ENCODE measurements around the gene EXOC4. TPM values are rescaled to one million over a fixed set of nuclear protein-coding genes. Genes with fewer than 3 reads are reported as not detected.

The EXOC4 gene
- total and polyA plus RNA-seq, 2 of the 8 experiments (the other 6 are each of a cell fraction or from before 2014, with no cell fraction given) = 27.0 to 67.3 TPM

DNA sequence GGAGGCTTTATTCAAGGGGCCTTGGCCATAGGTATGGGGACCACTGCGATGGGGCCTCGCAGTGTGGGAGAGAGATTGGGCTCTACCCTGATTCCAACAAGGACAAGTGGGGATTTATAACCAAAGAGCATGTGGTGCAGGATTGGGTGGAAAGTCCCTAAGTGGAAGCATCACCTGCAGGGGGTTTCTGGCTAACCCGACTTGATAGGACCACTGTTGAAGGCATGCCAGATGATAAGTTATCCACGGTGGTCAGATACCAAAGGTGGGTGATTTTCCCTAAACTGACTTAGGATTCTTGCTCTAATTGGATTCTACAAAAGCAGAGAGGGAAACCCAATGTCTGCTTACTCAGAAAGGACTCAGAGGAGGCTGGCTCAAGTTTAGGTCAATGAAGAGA, 444.7 kb downstream of the EXOC4 start:
- Histone ChIP-seq H2BK120ac (replicated peaks; ENCODE audit: low read depth, low read length) (no peak overlapping the region), H3K56ac (replicated peaks; ENCODE audit: insufficient read length, low read depth, low read length) (no peak overlapping the region), H4K20me1 (replicated peaks in 1 of 2; ENCODE audit: control insufficient read depth in 1 of 2, insufficient read depth in 2 of 2, low read length in 2 of 2) (no peaks in the 10 kb centered on the region), H3K18ac (ENCODE audit: extremely low read depth, low read length) (no peak overlapping the region), H4K8ac (ENCODE audit: extremely low read depth, insufficient read depth, low read length) (no peak overlapping the region), H2AFZ (ENCODE audit: low read length) (no peak overlapping the region), H4K91ac (replicated peaks; ENCODE audit: insufficient read length, low read length) (no peak overlapping the region), H2BK5ac (ENCODE audit: low read depth, low read length) (no peak overlapping the region), H3K79me1 (ENCODE audit: low read depth, low read length) (no peaks in the 10 kb centered on the region), H2BK15ac (ENCODE audit: low read length) (no peak overlapping the region), H2BK12ac (ENCODE audit: low read depth, low read length) (no peak overlapping the region), H3K23me2 (ENCODE audit: low read depth, low read length) (no peaks in the 10 kb centered on the region), H3K14ac (ENCODE audit: insufficient read length) (no peak overlapping the region), H3K4me3 (ENCODE audit: extremely low read depth in 1 of 4, insufficient read depth in 2 of 4, low read depth in 3 of 4, low read length in 4 of 4) (no peak overlapping the region), H3K4me2 (ENCODE audit: insufficient read depth in 1 of 2, low read depth in 2 of 2, low read length in 2 of 2) (no peak overlapping the region), H3K23ac (ENCODE audit: insufficient read length) (no peak overlapping the region), H3K27ac (ENCODE audit: low read depth, low read length) (no peak overlapping the region), H3K4ac (replicated peaks; ENCODE audit: insufficient read length, low read depth, low read length) (no peak overlapping the region), H3K9ac (replicated peaks in 1 of 4; ENCODE audit: extremely low read depth in 1 of 4, low read depth in 3 of 4, low read length in 3 of 4) (no peak overlapping the region), H3K36me3 (ENCODE audit: control insufficient read depth in 2 of 4, insufficient read depth in 4 of 4, low read length in 3 of 4) (no peaks in the 10 kb centered on the region), H2AK5ac (ENCODE audit: low read depth, low read length) (no peak overlapping the region), H3K79me2 (ENCODE audit: control insufficient read depth in 1 of 2, insufficient read depth in 2 of 2, low read length in 2 of 2) (no peaks in the 10 kb centered on the region), H3K27me3 (replicated peaks in 1 of 4; ENCODE audit: control insufficient read depth in 3 of 4, extremely low read depth in 1 of 4, insufficient read depth in 3 of 4, low read length in 3 of 4) (no peaks in the 10 kb centered on the region), H2BK20ac (ENCODE audit: low read length) (no peak overlapping the region), H3K4me1 (replicated peaks in 1 of 4; ENCODE audit: control insufficient read depth in 3 of 4, insufficient read depth in 4 of 4, low read length in 3 of 4) (peaks cover 0 to 4% (median 0%) of the 10 kb centered on the region in 4 experiments; a peak in 1 of 7 replicates), H3K9me3 (ENCODE audit: insufficient read depth in 2 of 2, low read depth in 1 of 2, low read length in 1 of 2) (no peaks in the 10 kb centered on the region), H4K5ac (ENCODE audit: insufficient read length, low read depth, low read length) (no peak overlapping the region)
- no peak for TF ChIP-seq NANOG (IDR thresholded peaks at IDR 0.05; ENCODE audit: insufficient read depth, low read depth, low read length, poor library complexity, severe bottlenecking)
- no peak for TF ChIP-seq BACH1 (IDR thresholded peaks at IDR 0.05; ENCODE audit: low read length)
- no peak for TF ChIP-seq FOSL1 (IDR thresholded peaks at IDR 0.05; ENCODE audit: insufficient read depth, low read depth, low read length)
- no peak for TF ChIP-seq RXRA (IDR thresholded peaks at IDR 0.05; ENCODE audit: insufficient read depth, low read depth, low read length)
- no peak for TF ChIP-seq SP2 (IDR thresholded peaks at IDR 0.05; ENCODE audit: low read length)
- TF ChIP-seq HDAC2 (IDR thresholded peaks at IDR 0.05; ENCODE audit: borderline replicate concordance in 1 of 2, low read depth in 2 of 2, low read length in 2 of 2) = no peak
- TF ChIP-seq SIX5 (IDR thresholded peaks at IDR 0.05; ENCODE audit: low read depth, low read length) = no peak
- TF ChIP-seq CTCF (IDR thresholded peaks at IDR 0.05; ENCODE audit: control extremely low read depth in 1 of 3, insufficient read depth in 1 of 3, low read depth in 1 of 3, low read length in 3 of 3) = no peak
- 89% methylated on average over 4 of the region's 4 CpGs; no CpG with 5 or more reads in 1 of the 2 experiments for WGBS, 2 experiments (ENCODE audit: extremely low coverage in 1 of 2, insufficient coverage in 1 of 2, insufficient read length in 1 of 2, insufficient replicate concordance in 2 of 2, low coverage in 1 of 2, low lambda C conversion rate in 2 of 2, missing lambda C conversion rate in 1 of 2)
- ChIA-PET CTCF (ENCODE audit: partially characterized antibody) (no interaction called here), POLR2A (ENCODE audit: partially characterized antibody) (no interaction called here)
- no peak for FAIRE-seq
- DNase-seq (ENCODE audit: low read depth in 1 of 2, low spot score in 2 of 2) = no peak
